ENCODE measurements around the gene CTIF. TPM values are rescaled to one million over a fixed set of nuclear protein-coding genes. Genes with fewer than 3 reads are reported as not detected.

The CTIF gene
- total and polyA plus RNA-seq, 4 donors, result 10.6 to 26.7 (median 12.3) TPM

GRCh38 chr18:48575658-48576456 is 37.0 kb downstream of the CTIF start:
- Histone ChIP-seq H3K9me3 (ENCODE audit: control insufficient read depth in 4 of 4, low read length in 3 of 4) (no peaks in the 10 kb centered on the region), H3K4me1 (ENCODE audit: control insufficient read depth in 4 of 4, insufficient read depth in 4 of 4, low read length in 3 of 4) (peaks cover 14 to 66% (median 50%) of the 10 kb centered on the region in 4 donors), H3K27me3 (ENCODE audit: control insufficient read depth in 4 of 4, insufficient read depth in 4 of 4, low read length in 3 of 4) (no peaks in the 10 kb centered on the region), H3K36me3 (ENCODE audit: control insufficient read depth in 4 of 4, insufficient read depth in 3 of 4, low read depth in 1 of 4, low read length in 3 of 4) (no peaks in the 10 kb centered on the region), H3K4me3 (ENCODE audit: low read depth in 1 of 3, low read length in 3 of 3) (peak overlapping the region in 1 of 3 donors; percentile 12), H3K9ac (ENCODE audit: low read depth in 1 of 2, low read length in 2 of 2) (peak overlapping the region in 1 of 2 donors; percentile 85), H3K27ac (ENCODE audit: low read depth in 1 of 2, low read length in 2 of 2) (peak overlapping the region; percentile 56 to 92)
- WGBS, result 40% methylated on average over 24 of the region's 24 CpGs
- no peak for DNase-seq (ENCODE audit: low spot score)
- TF ChIP-seq REST (IDR thresholded peaks at IDR 0.05), result peak; percentile 81
- TF ChIP-seq EGR1 (IDR thresholded peaks at IDR 0.05; ENCODE audit: low read depth in 2 of 2), result no peak
- peak in 1 of 2 donors; percentile 35 for TF ChIP-seq RAD21 (IDR thresholded peaks at IDR 0.05)
- peak; percentile 91 to 94 for TF ChIP-seq RXRA (IDR thresholded peaks at IDR 0.05)
- TF ChIP-seq CTCF (IDR thresholded peaks at IDR 0.05; ENCODE audit: low read depth, low read length, missing input control), result no peak
- TF ChIP-seq HNF4G (IDR thresholded peaks at IDR 0.05), result peak; percentile 77
- peak; percentile 50 for TF ChIP-seq FOXA2 (IDR thresholded peaks at IDR 0.05)
- TF ChIP-seq GABPA (IDR thresholded peaks at IDR 0.05 in 1 of 2, conservative IDR thresholded peaks at IDR 0.05 in 1 of 2), result peak in 1 of 2 donors; percentile 15
- TF ChIP-seq FOXA1 (IDR thresholded peaks at IDR 0.05), result peak; percentile 67
- TF ChIP-seq, protein P1, sequence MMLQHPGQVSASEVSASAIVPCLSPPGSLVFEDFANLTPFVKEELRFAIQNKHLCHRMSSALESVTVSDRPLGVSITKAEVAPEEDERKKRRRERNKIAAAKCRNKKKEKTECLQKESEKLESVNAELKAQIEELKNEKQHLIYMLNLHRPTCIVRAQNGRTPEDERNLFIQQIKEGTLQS (IDR thresholded peaks at IDR 0.05), result no peak
- TF ChIP-seq TAF1 (conservative IDR thresholded peaks at IDR 0.05), result no peak
- peak; percentile 89 for TF ChIP-seq SP1 (IDR thresholded peaks at IDR 0.05)
- peak; percentile 87 for TF ChIP-seq YY1 (IDR thresholded peaks at IDR 0.05)
- TF ChIP-seq HNF4A (conservative IDR thresholded peaks at IDR 0.05), result peak; percentile 95 to 96
- peak; percentile 76 for TF ChIP-seq MAX (IDR thresholded peaks at IDR 0.05)
- peak; percentile 63 for TF ChIP-seq NR2F2 (IDR thresholded peaks at IDR 0.05)
- TF ChIP-seq JUND (IDR thresholded peaks at IDR 0.05), result peak in 1 of 2 donors; percentile 71
- TF ChIP-seq, protein P2, sequence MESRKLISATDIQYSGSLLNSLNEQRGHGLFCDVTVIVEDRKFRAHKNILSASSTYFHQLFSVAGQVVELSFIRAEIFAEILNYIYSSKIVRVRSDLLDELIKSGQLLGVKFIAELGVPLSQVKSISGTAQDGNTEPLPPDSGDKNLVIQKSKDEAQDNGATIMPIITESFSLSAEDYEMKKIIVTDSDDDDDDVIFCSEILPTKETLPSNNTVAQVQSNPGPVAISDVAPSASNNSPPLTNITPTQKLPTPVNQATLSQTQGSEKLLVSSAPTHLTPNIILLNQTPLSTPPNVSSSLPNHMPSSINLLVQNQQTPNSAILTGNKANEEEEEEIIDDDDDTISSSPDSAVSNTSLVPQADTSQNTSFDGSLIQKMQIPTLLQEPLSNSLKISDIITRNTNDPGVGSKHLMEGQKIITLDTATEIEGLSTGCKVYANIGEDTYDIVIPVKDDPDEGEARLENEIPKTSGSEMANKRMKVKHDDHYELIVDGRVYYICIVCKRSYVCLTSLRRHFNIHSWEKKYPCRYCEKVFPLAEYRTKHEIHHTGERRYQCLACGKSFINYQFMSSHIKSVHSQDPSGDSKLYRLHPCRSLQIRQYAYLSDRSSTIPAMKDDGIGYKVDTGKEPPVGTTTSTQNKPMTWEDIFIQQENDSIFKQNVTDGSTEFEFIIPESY (IDR thresholded peaks at IDR 0.05), result peak; percentile 82

Data from liver (tissue), 9 donors.